ENCODE data around the gene ABHD16A. TPM values are rescaled to one million over a fixed set of nuclear protein-coding genes. Genes with fewer than 3 reads are reported as not detected.

ABHD16A gene
- total and polyA plus RNA-seq, 2 of the 13 experiments (the other 11 are each of a cell fraction or from before 2014, with no cell fraction given) = 43.5 to 45.4 TPM

- WGBS (ENCODE audit: low lambda C conversion rate) = 96% methylated on average over 2 of the region's 2 CpGs
- no peak for DNase-seq (ENCODE audit: low spot score)
- no peak for ATAC-seq
- FAIRE-seq = no peak
- Histone ChIP-seq H3K4me3 (replicated peaks in 1 of 3; ENCODE audit: insufficient read depth in 1 of 3, low read depth in 2 of 3, low read length in 3 of 3) (no peak overlapping the region), H3K4me2 (ENCODE audit: low read depth, low read length) (no peak overlapping the region), H3K27ac (ENCODE audit: extremely low read length, insufficient read depth, low read length) (no peak overlapping the region), H3K9me3 (ENCODE audit: low read length) (no peaks in the 10 kb centered on the region), H3K9ac (ENCODE audit: insufficient read depth, low read depth, low read length) (no peak overlapping the region), H3K36me3 (replicated peaks in 1 of 2; ENCODE audit: control insufficient read depth in 1 of 2, insufficient read depth in 2 of 2, low read length in 2 of 2) (peaks cover 0 to 6% of the 10 kb centered on the region in 2 experiments; a peak in 3 of 5 replicates), H4K20me1 (ENCODE audit: insufficient read depth, low read length) (no peaks in the 10 kb centered on the region), H3K79me2 (ENCODE audit: insufficient read depth, low read length) (peaks cover 2% of the 10 kb centered on the region), H3K4me1 (ENCODE audit: insufficient read depth, low read length) (peaks cover 62% of the 10 kb centered on the region), H2AFZ (ENCODE audit: low read length) (no peak overlapping the region), H3K27me3 (ENCODE audit: control insufficient read depth in 1 of 2, insufficient read depth in 2 of 2, low read length in 2 of 2) (no peaks in the 10 kb centered on the region; a peak in 1 of 5 replicates)
- ChIA-PET CTCF (ENCODE audit: low intra/inter-chr PET ratio, low total read pairs) (no interaction called here), POLR2A (interaction anchor here (6.5 to 7.7 kb wide), 2 partner anchors 12 to 85 kb away, joined by 102 to 122 read pairs; partner anchors contain the start of genes DDAH2 and HSPA1B)
- intact Hi-C loops (cut with micrococcal nuclease; ENCODE audit: unreplicated experiment) = no loop called here
- BruUV-seq (replicated peaks) = no TSS peak
- no peak for TF ChIP-seq SIX4 (CRISPR knock-in tag; IDR thresholded peaks at IDR 0.05)
- no peak for TF ChIP-seq ZNF263 (CRISPR knock-in tag; IDR thresholded peaks at IDR 0.05)
- TF ChIP-seq ZNF382 (CRISPR knock-in tag; IDR thresholded peaks at IDR 0.05; ENCODE audit: borderline replicate concordance) = no peak
- no peak for TF ChIP-seq BRD4 (CRISPR knock-in tag; IDR thresholded peaks at IDR 0.05)
- TF ChIP-seq AGO1 (IDR thresholded peaks at IDR 0.05; ENCODE audit: low read depth, low read length, poor library complexity, severe bottlenecking) = no peak
- TF ChIP-seq ZFP36 (IDR thresholded peaks at IDR 0.05; ENCODE audit: borderline replicate concordance, low read depth, low read length, partially characterized antibody) = no peak
- no peak for TF ChIP-seq REL (CRISPR knock-in tag; conservative IDR thresholded peaks at IDR 0.05)
- no peak for TF ChIP-seq NR2C2 (CRISPR knock-in tag; IDR thresholded peaks at IDR 0.05; ENCODE audit: borderline replicate concordance)
- in situ Hi-C loops (cut with HindIII; ENCODE audit: extremely low pct_ligation_motif_present, low pct_unique_long_range_greater_than_20kb) = no loop called here
Measured at GRCh38 chr6:31741815-31742214, 38.7 kb upstream of the ABHD16A start.
